Loucy (cell line): ENCODE measurements around the gene RPE.

Source experiments
- CTCF ChIP-seq: fragments of 200-600 bp; sonication (generic); conservative IDR thresholded peaks from 2 replicates; pipeline ENCODE4 v1.5.1; 2014; ENCODE audit warnings: mild to moderate bottlenecking, antibody characterized with exemption, low read length
- EZH2phosphoT487 ChIP-seq: fragments of 200-600 bp; IDR thresholded peaks from 2 replicates; pipeline ENCODE4 v1.6.1; 2018; ENCODE audit warnings: antibody characterized with exemption, mild to moderate bottlenecking, moderate library complexity, borderline replicate concordance

GRCh38 chr2:210004881-210005280 lies 2.4 kb downstream of the RPE start:
- no peak for TF ChIP-seq CTCF
- no peak for TF ChIP-seq EZH2phosphoT487
